ENCODE measurements around the gene LETMD1.
"Not testable (repeated sequence)": the region's sequence is repeated elsewhere in the genome, so short reads cannot be mapped to it uniquely, and the experiment has no call there.

Gene LETMD1

GRCh38 chr12:51077930-51078329 is 29.8 kb downstream of the LETMD1 start:
- DNase-seq (ENCODE audit: low read depth in 2 of 2), result no peak

- DNase-seq (ENCODE audit: low read depth in 2 of 2), result not testable (repeated sequence)
Observed at GRCh38 chr12:51078346-51078745, 30.2 kb downstream of the LETMD1 start.

- DNase-seq (ENCODE audit: low read depth in 2 of 2), result not testable (repeated sequence)
Observed at GRCh38 chr12:51078866-51079265, 30.7 kb downstream of the LETMD1 start.

GRCh38 chr12:51080136-51080535 is 32.0 kb downstream of the LETMD1 start:
- no peak for DNase-seq (ENCODE audit: low read depth in 2 of 2)

- DNase-seq (ENCODE audit: low read depth in 2 of 2), result no peak
Observed at GRCh38 chr12:51081421-51081820, 33.3 kb downstream of the LETMD1 start.

- no peak for DNase-seq (ENCODE audit: low read depth in 2 of 2)
Observed at GRCh38 chr12:51082561-51083125, 34.5 kb downstream of the LETMD1 start.

- DNase-seq (ENCODE audit: low read depth in 2 of 2), result peak; percentile 87 to 90
Observed at GRCh38 chr12:51083126-51083833, 35.2 kb downstream of the LETMD1 start, which contains the start of gene CSRNP2. Gene CSRNP2 (minus strand): TSS chr12:51083596. CDS start chr12:51076561, 7,035 bp downstream.

- DNase-seq (ENCODE audit: low read depth in 2 of 2), result no peak
Observed at GRCh38 chr12:51085757-51086156, 37.6 kb downstream of the LETMD1 start.

GRCh38 chr12:51086933-51087332 is 38.8 kb downstream of the LETMD1 start:
- DNase-seq (ENCODE audit: low read depth in 2 of 2), result no peak

GRCh38 chr12:51087818-51088217 is 39.7 kb downstream of the LETMD1 start:
- no peak for DNase-seq (ENCODE audit: low read depth in 2 of 2)

- DNase-seq (ENCODE audit: low read depth in 2 of 2), result no peak
Observed at GRCh38 chr12:51090705-51091229, 42.6 kb downstream of the LETMD1 start.

GRCh38 chr12:51098611-51099010 is 50.5 kb downstream of the LETMD1 start:
- DNase-seq (ENCODE audit: low read depth in 2 of 2), result no peak

- DNase-seq (ENCODE audit: low read depth in 2 of 2), result no peak
Observed at GRCh38 chr12:51103977-51104376, 55.9 kb downstream of the LETMD1 start.

GRCh38 chr12:51108136-51108535 is 60.0 kb downstream of the LETMD1 start:
- no peak for DNase-seq (ENCODE audit: low read depth in 2 of 2)

Measured in stimulated activated CD4-positive, alpha-beta T cell treated with anti-CD3 and anti-CD28 coated beads, Interleukin-1b, Interleukin-23, amount 100 ng/mL, for 1 hour (primary cell).